Retina (tissue), 1 donor: ENCODE data around the gene STAB2.

Experiments
- DNase-seq: peaks from one replicate; pipeline ENCODE4 v3.0.0-alpha.2; 2016

The STAB2 gene

GRCh38 chr12:103586791-103587370 is at the start of gene STAB2:
Gene STAB2, plus strand, starts transcription at chr12:103587273. Its CDS starts 204 bp downstream, at chr12:103587477.
- DNase-seq, result no peak

GRCh38 chr12:103538397-103538796 is 48.7 kb upstream of the STAB2 start:
- no peak for DNase-seq

- DNase-seq, result no peak
Measured at GRCh38 chr12:103540319-103540718, 46.8 kb upstream of the STAB2 start.

GRCh38 chr12:103542078-103542477 is 45.0 kb upstream of the STAB2 start:
- no peak for DNase-seq

- no peak for DNase-seq
Measured at GRCh38 chr12:103546959-103547358, 40.1 kb upstream of the STAB2 start.

GRCh38 chr12:103547376-103547775 is 39.7 kb upstream of the STAB2 start:
- DNase-seq, result no peak

GRCh38 chr12:103547929-103548328 is 39.1 kb upstream of the STAB2 start:
- no peak for DNase-seq

GRCh38 chr12:103548622-103549601 is 38.2 kb upstream of the STAB2 start:
- DNase-seq, result peak; percentile 78

- DNase-seq, result no peak
Measured at GRCh38 chr12:103556890-103557627, 30.0 kb upstream of the STAB2 start.

GRCh38 chr12:103557628-103558010 is 29.5 kb upstream of the STAB2 start:
- no peak for DNase-seq

- no peak for DNase-seq
Measured at GRCh38 chr12:103558879-103559278, 28.2 kb upstream of the STAB2 start.

GRCh38 chr12:103560604-103561101 is 26.4 kb upstream of the STAB2 start:
- DNase-seq, result no peak

- DNase-seq, result no peak
Measured at GRCh38 chr12:103561174-103561573, 25.9 kb upstream of the STAB2 start.

GRCh38 chr12:103566398-103566797 is 20.7 kb upstream of the STAB2 start:
- DNase-seq, result no peak

GRCh38 chr12:103569278-103569677 is 17.8 kb upstream of the STAB2 start:
- no peak for DNase-seq

GRCh38 chr12:103571286-103571685 is 15.8 kb upstream of the STAB2 start:
- DNase-seq, result peak; percentile 85

- DNase-seq, result no peak
Measured at GRCh38 chr12:103572312-103573045, 14.6 kb upstream of the STAB2 start.

GRCh38 chr12:103573185-103573584 is 13.9 kb upstream of the STAB2 start:
- DNase-seq, result no peak

- no peak for DNase-seq
Measured at GRCh38 chr12:103578926-103579325, 8.1 kb upstream of the STAB2 start.

GRCh38 chr12:103580026-103580425 is 7.0 kb upstream of the STAB2 start:
- no peak for DNase-seq

- DNase-seq, result no peak
Measured at GRCh38 chr12:103583008-103583407, 4.1 kb upstream of the STAB2 start.

- no peak for DNase-seq
Measured at GRCh38 chr12:103586132-103586531, 941 bp upstream of the STAB2 start.

GRCh38 chr12:103588680-103589079 is 1.6 kb downstream of the STAB2 start:
- DNase-seq, result no peak
